Retinal pigment epithelial cell (primary cell): ENCODE measurements around the gene PI4KB.
A peak's percentile ranks its signal among the peaks of the same experiment; 100 is the strongest.
"Not testable (repeated sequence)": the region's sequence is repeated elsewhere in the genome, so short reads cannot be mapped to it uniquely, and the experiment has no call there.

Experiments used
- DNase-seq: peaks from one replicate; pipeline ENCODE4 v3.0.0-alpha.2; 2010; ENCODE audit warnings: low read depth
- H3K4me3 ChIP-seq: 2 replicates; pipeline ENCODE4 v1.5.1; 2011; ENCODE audit warnings: mild to moderate bottlenecking, low read length, control low read depth, moderate library complexity
- TF ChIP-seq, protein P1 (sequence below): conservative IDR thresholded peaks from 2 replicates; pipeline ENCODE4 v1.5.1; 2011; ENCODE audit warnings: low read depth, low read length, control low read depth, inconsistent platforms

The PI4KB gene

GRCh38 chr1:151284013-151284577 lies 43.1 kb downstream of the PI4KB start:
- DNase-seq = no peak
- peak overlapping the region; percentile 88 for H3K4me3 ChIP-seq
- TF ChIP-seq, protein P1, sequence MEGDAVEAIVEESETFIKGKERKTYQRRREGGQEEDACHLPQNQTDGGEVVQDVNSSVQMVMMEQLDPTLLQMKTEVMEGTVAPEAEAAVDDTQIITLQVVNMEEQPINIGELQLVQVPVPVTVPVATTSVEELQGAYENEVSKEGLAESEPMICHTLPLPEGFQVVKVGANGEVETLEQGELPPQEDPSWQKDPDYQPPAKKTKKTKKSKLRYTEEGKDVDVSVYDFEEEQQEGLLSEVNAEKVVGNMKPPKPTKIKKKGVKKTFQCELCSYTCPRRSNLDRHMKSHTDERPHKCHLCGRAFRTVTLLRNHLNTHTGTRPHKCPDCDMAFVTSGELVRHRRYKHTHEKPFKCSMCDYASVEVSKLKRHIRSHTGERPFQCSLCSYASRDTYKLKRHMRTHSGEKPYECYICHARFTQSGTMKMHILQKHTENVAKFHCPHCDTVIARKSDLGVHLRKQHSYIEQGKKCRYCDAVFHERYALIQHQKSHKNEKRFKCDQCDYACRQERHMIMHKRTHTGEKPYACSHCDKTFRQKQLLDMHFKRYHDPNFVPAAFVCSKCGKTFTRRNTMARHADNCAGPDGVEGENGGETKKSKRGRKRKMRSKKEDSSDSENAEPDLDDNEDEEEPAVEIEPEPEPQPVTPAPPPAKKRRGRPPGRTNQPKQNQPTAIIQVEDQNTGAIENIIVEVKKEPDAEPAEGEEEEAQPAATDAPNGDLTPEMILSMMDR = no peak

DNA sequence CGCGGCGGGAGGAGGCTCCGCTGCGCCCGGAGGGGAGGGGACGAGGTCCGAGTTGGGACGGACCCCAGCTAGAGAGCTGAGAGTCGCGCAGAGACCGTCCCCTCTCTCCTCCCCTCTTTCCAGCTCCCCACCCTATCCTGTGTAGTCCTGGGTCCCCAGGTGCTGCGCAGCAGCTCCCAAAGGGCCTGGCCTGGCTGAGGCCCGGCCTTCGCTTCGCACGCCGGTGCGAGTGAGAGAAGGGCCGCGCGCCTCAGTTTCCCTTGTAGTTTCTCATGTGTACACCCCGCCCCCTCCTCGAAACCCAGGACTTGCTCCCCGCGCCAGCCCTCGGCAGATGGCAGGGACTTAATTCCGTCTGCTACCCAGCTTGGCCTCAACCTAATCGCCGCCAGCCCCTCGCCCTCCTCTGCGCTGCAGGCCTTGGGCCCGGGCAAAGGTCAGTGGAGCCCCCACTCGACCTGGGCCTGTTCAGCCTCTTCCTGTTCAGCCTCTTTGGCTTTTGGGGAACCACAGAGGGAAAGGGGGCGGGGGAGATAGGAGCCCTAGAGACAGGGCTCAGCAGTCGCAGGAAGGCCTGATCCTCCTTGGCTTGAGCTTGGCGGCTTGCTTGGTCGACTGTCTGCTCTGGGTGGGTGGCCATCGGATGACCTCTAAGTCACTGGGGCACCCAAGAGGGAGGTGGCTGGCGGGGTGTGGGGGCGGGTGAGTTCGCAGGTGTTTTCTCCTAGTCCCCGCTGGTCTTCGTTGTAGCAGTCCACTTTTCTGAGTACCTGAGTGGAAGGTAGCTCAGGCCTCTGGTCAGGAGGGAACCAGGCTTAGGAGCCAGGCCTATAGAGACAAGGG lies 44.1 kb downstream of the PI4KB start:
- H3K4me3 ChIP-seq = peak overlapping the region; percentile 88
- no peak for DNase-seq
- TF ChIP-seq, protein P1 = no peak

DNA sequence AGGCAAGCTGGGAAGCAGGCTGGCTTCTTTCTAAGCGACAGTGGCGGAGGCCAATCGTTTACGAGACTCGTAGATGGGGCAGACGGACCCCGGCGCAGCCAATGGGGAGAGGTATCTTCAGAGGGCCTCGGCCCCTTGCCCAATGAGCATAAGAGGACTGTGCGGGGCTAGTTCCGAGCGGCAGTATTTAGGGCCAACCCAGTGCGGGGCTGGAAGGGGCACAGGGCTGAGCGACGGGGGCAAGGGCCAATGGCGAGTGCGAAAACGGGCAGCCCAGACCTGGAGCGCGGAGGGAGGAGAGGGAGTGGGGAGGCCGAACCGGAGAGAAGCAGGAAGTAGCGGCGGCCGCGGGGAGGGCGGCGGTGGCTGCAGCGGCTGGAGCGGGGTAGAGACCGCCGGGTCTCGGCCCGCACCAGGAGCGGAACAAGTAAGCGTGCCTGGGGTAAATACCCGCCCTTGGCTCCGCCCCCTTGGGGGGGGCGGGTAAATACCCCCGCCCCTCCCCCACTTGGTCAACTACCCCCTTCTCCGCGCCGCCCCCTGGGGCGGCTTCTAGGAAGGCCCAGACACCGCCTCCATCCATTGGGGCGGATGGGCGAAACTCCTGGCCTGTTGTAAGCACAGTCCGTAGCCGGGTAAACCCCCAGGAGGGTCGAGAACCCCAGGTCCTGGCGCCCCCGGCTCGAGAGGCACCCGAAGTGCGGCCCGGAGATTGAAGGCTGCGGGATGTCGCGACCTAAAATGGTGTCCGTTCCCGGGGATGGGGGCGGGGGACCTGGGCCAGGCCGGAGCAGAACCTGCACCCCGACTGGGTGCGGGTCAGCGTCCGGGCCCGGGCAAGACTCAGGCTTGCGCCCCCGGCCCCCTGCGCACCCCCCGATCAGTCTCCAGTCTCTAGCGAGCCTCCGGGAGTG lies 45.0 kb downstream of the PI4KB start, which contains the start of gene ZNF687:
ZNF687 (plus strand) TSS at position 331 of the 914 bp plus-strand sequence. CDS start 3,993 bp downstream, outside the sequence.
- TF ChIP-seq, protein P1 = peak; percentile 3
- peak; percentile 100 for DNase-seq

GRCh38 chr1:151281225-151281968 lies 45.8 kb downstream of the PI4KB start:
- TF ChIP-seq, protein P1 = peak; percentile 13
- peak; percentile 88 for DNase-seq
- H3K4me3 ChIP-seq = peak overlapping the region; percentile 66

More for the DNA sequence above, 45.0 kb downstream of the PI4KB start, which contains the start of gene ZNF687:
- peak within 1 kb of the TSS; percentile 88 for H3K4me3 ChIP-seq

GRCh38 chr1:151277249-151277648 lies 50.0 kb downstream of the PI4KB start:
- TF ChIP-seq, protein P1 = no peak
- H3K4me3 ChIP-seq = no peak overlapping the region
- no peak for DNase-seq

DNA sequence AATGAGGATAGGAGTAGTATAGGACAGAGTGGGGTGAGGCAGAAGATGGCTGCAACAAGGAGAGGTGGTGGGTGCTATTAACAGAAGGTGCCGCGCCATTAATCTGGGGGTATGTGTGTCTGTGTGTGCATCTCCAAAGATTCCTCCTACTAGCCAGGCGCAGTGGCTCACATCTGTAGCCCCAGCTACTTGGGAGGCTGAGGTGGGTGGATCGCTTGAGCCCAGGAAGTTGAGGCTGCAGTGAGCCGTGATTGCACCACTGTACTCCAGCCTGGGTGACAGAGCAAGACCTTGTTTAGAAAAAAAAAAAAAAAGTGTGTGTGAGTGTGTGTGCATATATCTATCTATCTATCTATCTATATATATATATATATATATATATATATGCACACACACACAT lies 51.9 kb downstream of the PI4KB start:
- DNase-seq, H3K4me3 ChIP-seq: not testable (repeated sequence)
